Measurements from ENCODE around the gene ATP6V1G1.

ATP6V1G1 gene

GRCh38 chr9:114624677-114625076 is 37.1 kb downstream of the ATP6V1G1 start:
- no peak for TF ChIP-seq TCF12 (IDR thresholded peaks at IDR 0.05; ENCODE audit: low read depth)
- no peak for TF ChIP-seq USF1 (IDR thresholded peaks at IDR 0.05)
- no peak for TF ChIP-seq MAX (IDR thresholded peaks at IDR 0.05)
- no peak for TF ChIP-seq ZBTB7A (IDR thresholded peaks at IDR 0.05; ENCODE audit: low read depth)
- TF ChIP-seq TEAD4 (IDR thresholded peaks at IDR 0.05) = no peak
- TF ChIP-seq TAF1 (IDR thresholded peaks at IDR 0.05; ENCODE audit: low read depth) = no peak
- TF ChIP-seq, protein P1, sequence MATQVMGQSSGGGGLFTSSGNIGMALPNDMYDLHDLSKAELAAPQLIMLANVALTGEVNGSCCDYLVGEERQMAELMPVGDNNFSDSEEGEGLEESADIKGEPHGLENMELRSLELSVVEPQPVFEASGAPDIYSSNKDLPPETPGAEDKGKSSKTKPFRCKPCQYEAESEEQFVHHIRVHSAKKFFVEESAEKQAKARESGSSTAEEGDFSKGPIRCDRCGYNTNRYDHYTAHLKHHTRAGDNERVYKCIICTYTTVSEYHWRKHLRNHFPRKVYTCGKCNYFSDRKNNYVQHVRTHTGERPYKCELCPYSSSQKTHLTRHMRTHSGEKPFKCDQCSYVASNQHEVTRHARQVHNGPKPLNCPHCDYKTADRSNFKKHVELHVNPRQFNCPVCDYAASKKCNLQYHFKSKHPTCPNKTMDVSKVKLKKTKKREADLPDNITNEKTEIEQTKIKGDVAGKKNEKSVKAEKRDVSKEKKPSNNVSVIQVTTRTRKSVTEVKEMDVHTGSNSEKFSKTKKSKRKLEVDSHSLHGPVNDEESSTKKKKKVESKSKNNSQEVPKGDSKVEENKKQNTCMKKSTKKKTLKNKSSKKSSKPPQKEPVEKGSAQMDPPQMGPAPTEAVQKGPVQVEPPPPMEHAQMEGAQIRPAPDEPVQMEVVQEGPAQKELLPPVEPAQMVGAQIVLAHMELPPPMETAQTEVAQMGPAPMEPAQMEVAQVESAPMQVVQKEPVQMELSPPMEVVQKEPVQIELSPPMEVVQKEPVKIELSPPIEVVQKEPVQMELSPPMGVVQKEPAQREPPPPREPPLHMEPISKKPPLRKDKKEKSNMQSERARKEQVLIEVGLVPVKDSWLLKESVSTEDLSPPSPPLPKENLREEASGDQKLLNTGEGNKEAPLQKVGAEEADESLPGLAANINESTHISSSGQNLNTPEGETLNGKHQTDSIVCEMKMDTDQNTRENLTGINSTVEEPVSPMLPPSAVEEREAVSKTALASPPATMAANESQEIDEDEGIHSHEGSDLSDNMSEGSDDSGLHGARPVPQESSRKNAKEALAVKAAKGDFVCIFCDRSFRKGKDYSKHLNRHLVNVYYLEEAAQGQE (IDR thresholded peaks at IDR 0.05; ENCODE audit: low read depth) = no peak
- TF ChIP-seq RAD21 (IDR thresholded peaks at IDR 0.05; ENCODE audit: low read depth) = no peak
- no peak for TF ChIP-seq EP300 (IDR thresholded peaks at IDR 0.05; ENCODE audit: borderline replicate concordance)
- TF ChIP-seq CEBPB (IDR thresholded peaks at IDR 0.05) = no peak

- TF ChIP-seq NFIC (IDR thresholded peaks at IDR 0.05) (no peak), RAD21 (IDR thresholded peaks at IDR 0.05; ENCODE audit: low read depth) (no peak), CEBPB (IDR thresholded peaks at IDR 0.05) (no peak), ZBTB7A (IDR thresholded peaks at IDR 0.05; ENCODE audit: low read depth) (no peak), EP300 (IDR thresholded peaks at IDR 0.05; ENCODE audit: borderline replicate concordance) (no peak), YY1 (IDR thresholded peaks at IDR 0.05; ENCODE audit: low read depth) (no peak), EGR1 (IDR thresholded peaks at IDR 0.05) (no peak), USF1 (IDR thresholded peaks at IDR 0.05) (no peak), TCF12 (IDR thresholded peaks at IDR 0.05; ENCODE audit: low read depth) (no peak)
- TF ChIP-seq, protein P1 (IDR thresholded peaks at IDR 0.05; ENCODE audit: low read depth) = no peak
Measured at GRCh38 chr9:114626415-114627020, 38.9 kb downstream of the ATP6V1G1 start.

DNA sequence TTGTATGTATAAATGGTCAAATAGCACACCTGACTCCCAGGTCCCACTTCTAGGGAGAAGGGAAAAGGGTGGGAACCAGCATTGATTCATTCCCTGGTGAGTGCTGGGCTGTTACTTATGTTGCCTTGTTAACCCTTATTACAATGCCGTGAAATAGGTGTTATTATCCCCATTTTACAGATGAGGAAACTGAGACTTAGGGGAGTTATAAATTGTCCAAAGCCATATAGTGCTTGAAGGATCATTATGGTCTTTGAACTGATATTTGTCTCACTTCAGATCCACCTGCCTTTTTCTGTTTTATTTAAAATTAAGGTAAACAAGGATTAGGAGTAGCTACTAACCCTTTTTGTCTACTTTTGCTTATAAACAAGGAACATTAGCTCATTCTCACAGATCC is 40.0 kb downstream of the ATP6V1G1 start:
- TF ChIP-seq MAX (IDR thresholded peaks at IDR 0.05) (no peak), EP300 (IDR thresholded peaks at IDR 0.05; ENCODE audit: borderline replicate concordance) (no peak), USF1 (IDR thresholded peaks at IDR 0.05) (no peak), TAF1 (IDR thresholded peaks at IDR 0.05; ENCODE audit: low read depth) (no peak), EGR1 (IDR thresholded peaks at IDR 0.05) (no peak), ZBTB7A (IDR thresholded peaks at IDR 0.05; ENCODE audit: low read depth) (no peak), CEBPB (IDR thresholded peaks at IDR 0.05) (no peak), TCF12 (IDR thresholded peaks at IDR 0.05; ENCODE audit: low read depth) (no peak), YY1 (IDR thresholded peaks at IDR 0.05; ENCODE audit: low read depth) (no peak), RAD21 (IDR thresholded peaks at IDR 0.05; ENCODE audit: low read depth) (no peak), FOXM1 (IDR thresholded peaks at IDR 0.05; ENCODE audit: borderline replicate concordance, low read depth) (no peak), CREB1 (IDR thresholded peaks at IDR 0.05; ENCODE audit: low read depth) (no peak), NFIC (IDR thresholded peaks at IDR 0.05) (no peak), TEAD4 (IDR thresholded peaks at IDR 0.05) (no peak)
- TF ChIP-seq, protein P1 (IDR thresholded peaks at IDR 0.05; ENCODE audit: low read depth) = no peak

- TF ChIP-seq EGR1 (IDR thresholded peaks at IDR 0.05) (no peak), FOXM1 (IDR thresholded peaks at IDR 0.05; ENCODE audit: borderline replicate concordance, low read depth) (no peak), TEAD4 (IDR thresholded peaks at IDR 0.05) (no peak), TAF1 (IDR thresholded peaks at IDR 0.05; ENCODE audit: low read depth) (no peak), NFIC (IDR thresholded peaks at IDR 0.05) (no peak), CREB1 (IDR thresholded peaks at IDR 0.05; ENCODE audit: low read depth) (no peak), EP300 (IDR thresholded peaks at IDR 0.05; ENCODE audit: borderline replicate concordance) (no peak), RAD21 (IDR thresholded peaks at IDR 0.05; ENCODE audit: low read depth) (no peak), YY1 (IDR thresholded peaks at IDR 0.05; ENCODE audit: low read depth) (no peak), ZBTB7A (IDR thresholded peaks at IDR 0.05; ENCODE audit: low read depth) (no peak), MAX (IDR thresholded peaks at IDR 0.05) (no peak), CEBPB (IDR thresholded peaks at IDR 0.05) (no peak)
- TF ChIP-seq, protein P1 (IDR thresholded peaks at IDR 0.05; ENCODE audit: low read depth) = no peak
Measured at GRCh38 chr9:114629563-114630090, 42.1 kb downstream of the ATP6V1G1 start.
